GM08714 (cell line): ENCODE results near the gene CDC42EP3.

ENCODE experiments used
- H3K4me3 ChIP-seq: fragments of 200-500 bp; sonication (Bioruptor generic); 2 replicates; pipeline ENCODE4 v1.5.1; 2014; ENCODE audit warnings: mild to moderate bottlenecking, low read length, inconsistent platforms
- ZNF274 ChIP-seq: IDR thresholded peaks from 2 replicates; pipeline ENCODE4 v1.6.1; 2012; ENCODE audit warnings: mild to moderate bottlenecking, low read depth, low read length

Gene CDC42EP3

DNA sequence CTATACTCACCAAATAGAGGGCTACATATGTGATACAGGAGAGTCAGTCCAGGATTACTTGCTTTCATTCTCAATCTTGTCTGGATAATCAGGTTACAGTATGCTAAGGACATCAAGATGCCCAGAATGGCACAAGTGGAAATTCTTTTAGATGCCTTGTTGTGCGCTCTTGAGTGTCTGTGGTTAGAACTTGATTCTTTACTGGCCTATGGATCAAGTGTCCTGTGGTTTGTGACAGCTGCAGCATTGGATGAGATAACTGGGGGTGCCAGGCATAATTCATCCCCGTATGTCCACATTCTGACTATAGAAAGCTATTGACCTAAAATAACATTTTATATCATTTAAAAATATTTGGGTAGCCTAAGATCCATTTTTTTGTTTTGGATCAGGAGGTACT, 40.1 kb downstream of the CDC42EP3 start:
- no peak for TF ChIP-seq ZNF274

DNA sequence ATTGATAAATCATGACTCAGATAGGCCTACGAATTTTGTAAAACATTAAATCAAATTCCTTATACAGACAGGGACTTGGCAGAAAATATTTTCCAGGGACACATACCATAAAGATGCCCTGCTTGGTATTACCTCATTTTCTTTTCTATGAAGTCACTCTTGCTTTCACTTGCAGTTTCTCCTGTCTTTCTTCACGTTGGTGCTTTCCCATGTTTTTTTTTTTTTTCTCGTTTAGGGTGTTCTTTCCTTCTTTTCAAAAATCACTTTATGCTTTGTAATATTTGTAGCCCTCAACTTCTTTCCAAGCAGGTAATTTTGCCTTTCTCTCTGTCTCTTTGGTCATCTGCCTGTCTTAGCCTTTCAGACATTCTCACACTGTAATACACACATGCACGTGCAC, 40.7 kb downstream of the CDC42EP3 start:
- no peak overlapping the region for H3K4me3 ChIP-seq
- TF ChIP-seq ZNF274: no peak

More for the DNA sequence above, 40.1 kb downstream of the CDC42EP3 start:
- H3K4me3 ChIP-seq: no peak overlapping the region

DNA sequence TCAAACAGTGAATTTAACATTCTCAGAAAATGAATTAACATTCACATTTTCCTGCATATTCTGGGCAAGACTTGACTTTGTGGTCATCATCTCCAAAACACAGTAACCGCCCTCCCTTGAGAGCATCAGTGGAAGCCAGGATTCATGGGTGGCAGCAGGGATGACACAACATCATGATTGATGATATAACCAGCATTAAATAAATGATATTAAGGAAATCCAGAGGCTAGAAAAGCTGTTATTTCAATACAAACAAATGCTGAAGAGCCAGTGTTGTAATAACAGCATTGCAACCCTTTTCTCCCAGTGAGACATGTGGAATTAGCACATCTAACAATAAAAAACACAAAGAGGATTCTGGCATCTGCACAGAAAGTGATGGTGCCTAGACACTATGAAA, 41.1 kb downstream of the CDC42EP3 start:
- H3K4me3 ChIP-seq: no peak overlapping the region
- no peak for TF ChIP-seq ZNF274

DNA sequence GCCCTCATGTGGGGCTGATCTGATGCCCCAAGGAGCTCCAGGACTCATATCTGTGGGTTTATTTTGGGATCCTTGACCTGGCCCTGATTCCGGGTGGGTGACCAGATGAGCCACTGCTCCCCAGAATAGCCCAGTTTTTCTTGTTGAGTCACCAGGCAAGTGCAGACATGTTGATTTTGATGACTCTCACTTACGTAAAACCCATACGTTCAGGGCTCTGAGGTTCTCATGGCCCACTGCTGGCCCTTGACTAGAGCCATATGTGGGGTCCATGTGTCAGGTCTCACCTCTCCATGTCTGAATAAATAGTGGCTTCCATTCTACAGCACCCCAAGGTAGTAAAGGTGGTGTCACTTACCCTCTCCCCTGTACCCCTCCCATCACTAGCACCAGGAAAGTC, 41.9 kb downstream of the CDC42EP3 start:
- H3K4me3 ChIP-seq: no peak overlapping the region
- no peak for TF ChIP-seq ZNF274

DNA sequence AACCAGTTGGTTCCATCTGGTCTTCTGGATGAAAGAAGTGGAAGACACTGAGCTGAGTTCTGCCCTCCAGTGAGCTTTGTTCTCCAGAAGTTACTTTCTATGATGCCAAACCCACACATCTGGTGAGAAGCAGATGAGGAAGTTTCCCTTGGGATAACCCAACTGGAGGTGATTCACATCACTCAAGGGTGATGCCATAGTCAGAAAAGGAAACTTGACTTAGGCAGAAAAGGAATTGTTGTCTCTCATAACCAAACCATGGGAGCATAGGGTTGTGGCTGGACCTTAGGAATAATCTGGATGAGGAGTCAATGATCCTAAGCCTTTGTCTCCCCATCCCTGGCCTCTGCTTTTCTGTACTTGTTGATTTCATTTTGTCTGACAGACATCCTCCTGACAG, 43.7 kb downstream of the CDC42EP3 start:
- no peak overlapping the region for H3K4me3 ChIP-seq
- TF ChIP-seq ZNF274: no peak

DNA sequence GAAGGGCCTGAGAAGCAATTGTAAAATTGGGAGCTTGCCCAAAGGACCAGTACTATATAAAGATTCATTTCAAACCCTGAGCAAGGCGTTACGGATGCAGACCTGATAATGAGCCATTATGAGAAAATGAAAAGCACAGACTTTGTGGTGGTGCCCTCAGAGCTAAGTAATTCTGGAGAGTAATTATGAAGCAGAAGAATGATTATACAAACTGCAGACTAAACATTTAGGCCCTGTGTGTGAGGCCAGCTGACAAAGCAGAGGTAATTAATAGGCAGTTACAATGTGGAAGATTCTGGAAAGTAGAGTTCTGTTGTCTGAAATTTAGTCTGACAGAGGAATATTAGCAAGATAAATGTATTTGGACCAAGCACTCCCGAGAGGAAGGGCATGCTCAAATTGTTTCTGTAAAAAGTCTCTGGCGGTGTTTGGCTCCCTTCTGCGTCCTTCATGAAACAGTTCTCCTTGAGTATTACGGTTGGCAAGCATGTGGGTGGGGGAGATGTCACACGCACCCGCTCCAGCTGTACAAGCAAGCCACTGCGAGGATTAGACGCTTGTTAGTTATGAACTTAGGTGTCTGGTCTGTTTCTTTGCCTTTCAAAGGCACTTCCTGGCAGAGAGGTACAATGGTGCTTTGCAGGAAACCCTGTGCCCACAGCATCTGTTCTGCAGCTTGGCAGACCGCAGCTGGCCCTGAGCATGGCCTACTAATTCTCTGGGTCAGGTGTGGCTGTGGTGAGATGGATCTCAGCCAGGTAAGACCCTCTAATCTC, 45.5 kb downstream of the CDC42EP3 start:
- TF ChIP-seq ZNF274: no peak
- H3K4me3 ChIP-seq: no peak overlapping the region

DNA sequence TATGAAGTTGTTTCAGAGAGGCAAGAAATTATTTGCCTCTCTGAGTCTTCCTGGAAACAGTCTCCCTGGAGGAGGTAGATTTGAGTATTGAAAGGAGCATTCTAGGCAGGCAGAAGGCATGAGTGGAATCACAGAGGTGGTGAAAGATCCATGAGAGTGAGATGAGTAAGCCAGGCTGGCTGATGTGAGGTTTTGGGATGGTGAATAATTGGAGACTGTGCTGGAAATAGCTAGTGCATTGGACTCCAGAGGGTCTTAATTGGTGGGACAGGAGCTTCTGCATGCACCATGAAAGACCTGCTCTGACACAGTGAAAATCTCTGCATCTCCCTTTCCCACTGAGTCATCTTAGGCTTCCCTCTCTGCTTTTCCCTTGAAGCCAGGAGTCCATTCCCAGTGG, 46.3 kb downstream of the CDC42EP3 start:
- no peak overlapping the region for H3K4me3 ChIP-seq
- TF ChIP-seq ZNF274: no peak

DNA sequence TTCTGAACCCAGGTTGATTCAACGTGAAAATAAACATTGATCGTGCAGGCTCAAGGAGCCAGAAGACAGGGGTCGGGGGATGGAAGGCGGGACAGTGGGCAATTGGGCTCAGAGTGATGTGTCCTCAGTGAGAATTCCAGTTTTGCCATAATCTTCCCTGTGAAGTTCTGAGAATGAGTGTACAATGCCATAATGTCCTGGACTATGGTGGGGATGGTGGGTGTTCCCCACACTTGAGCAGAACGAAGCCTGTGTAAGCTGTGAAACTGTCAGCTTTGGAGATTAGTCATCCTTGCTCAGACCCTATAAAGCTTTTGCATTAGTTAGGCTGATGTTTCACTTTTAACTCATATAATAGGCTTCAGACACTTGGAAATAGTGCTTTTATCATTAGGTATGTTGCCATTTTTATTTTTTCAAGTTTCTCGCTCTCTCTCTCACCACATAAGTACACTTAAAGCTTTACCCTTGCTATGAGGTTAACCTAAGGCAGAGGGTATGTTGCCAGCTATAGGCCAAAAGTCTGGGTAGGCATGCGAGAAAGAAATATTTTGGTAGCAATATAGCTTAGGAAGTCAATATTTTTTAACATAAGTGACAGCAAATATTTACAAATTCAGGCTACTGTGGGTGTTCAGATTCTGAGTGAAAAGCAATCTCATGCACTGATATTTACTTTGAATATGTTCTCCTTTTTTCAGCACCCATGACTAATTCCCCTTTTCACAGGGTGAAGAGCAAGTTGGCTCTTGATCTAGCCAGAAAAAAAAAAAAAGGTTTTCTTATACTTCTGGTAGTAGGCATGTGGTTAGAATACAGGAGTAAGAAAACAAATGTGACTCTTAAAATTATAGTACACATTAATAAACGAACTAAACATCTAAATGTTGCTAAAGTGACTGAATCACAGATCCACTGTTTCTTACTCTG, 47.2 kb downstream of the CDC42EP3 start:
- no peak for TF ChIP-seq ZNF274
- H3K4me3 ChIP-seq: peak overlapping the region; percentile 66; the same call in 1 of the 2 replicates

DNA sequence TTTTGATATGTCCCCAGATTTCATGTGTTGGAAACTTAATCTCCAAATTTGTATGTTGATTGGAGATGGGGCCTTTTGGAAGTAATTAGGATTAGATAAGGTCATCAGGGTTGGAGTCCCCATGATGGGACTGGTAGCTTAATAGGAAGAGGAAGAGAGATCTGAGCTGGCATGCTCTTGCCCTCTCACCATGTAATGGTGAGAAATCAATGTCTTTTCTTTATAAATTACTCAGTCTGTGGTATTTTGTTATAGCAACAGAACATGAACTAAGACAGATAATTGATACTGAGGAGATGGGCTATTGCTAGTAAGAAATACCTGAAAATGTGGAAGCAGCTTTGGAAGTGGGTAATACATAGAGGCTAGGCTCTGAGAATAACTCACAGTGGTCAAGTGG, 48.0 kb downstream of the CDC42EP3 start:
- no peak for TF ChIP-seq ZNF274
- no peak overlapping the region; the same call in 1 of the 2 replicates for H3K4me3 ChIP-seq

DNA sequence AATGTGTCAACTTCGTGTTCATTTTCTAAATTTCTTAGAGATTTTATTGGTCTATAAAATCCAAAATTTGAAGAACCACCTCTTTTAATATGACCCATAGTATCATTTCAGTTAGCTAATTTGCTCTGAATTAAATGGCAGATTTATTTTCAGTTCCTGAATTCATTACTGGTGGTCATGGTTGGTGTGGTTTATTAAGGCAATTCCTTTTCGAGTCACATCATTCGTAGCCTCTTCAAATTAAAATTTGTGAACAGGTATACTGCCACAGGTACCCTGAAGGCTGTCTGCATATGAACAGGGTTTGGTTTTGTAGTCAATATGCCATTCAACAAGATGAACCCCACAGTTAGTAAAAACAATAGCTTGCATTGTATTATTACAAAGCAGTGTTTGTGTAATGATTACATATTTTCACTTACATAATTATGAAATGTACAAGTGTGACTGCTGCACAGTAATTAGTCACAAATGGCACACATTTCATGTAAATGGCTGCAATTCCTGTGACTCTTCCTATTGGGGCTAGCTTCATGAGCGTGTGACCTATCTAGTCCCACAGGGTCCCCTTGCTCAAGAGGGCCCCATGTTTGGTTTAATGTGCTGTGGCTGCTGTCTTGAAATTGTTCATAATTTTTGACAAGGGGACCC, 48.9 kb downstream of the CDC42EP3 start:
- H3K4me3 ChIP-seq: no peak overlapping the region
- no peak for TF ChIP-seq ZNF274

DNA sequence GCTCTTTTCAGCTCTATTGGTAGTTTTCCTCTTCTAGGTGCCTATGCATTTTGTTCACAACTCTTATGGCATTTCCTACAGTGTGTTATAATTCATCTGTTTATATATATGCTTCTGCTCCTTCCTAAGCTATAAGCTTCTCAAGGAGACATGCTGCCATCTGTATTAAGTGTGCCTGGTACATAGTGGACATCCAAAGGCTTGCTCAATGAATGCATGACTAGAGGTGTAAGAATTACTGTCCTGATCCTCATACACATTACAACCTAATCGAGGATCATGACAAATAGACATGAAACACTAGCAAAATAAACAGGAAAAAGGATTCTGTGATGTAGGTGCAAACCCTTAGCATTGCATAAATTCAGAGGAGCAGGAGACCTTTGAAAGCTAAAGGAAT, 50.2 kb downstream of the CDC42EP3 start:
- H3K4me3 ChIP-seq: no peak overlapping the region
- TF ChIP-seq ZNF274: no peak

DNA sequence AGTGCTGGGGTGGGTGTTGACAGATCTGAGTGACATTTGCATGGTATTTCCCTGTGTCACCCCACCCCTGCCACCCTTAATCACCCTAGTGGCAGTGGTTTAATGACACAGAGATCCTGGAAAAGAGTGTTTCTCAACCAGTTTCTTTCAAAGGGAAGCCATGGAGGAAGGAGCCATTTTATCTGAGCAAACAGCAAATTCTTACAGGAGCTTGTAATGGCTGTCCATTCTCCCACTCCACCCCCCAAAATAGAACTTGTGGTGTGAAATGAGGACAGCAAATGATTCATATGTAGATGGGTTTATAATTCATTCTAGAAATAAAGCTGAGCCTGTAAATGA, 51.5 kb downstream of the CDC42EP3 start:
- no peak for TF ChIP-seq ZNF274
- no peak overlapping the region for H3K4me3 ChIP-seq

DNA sequence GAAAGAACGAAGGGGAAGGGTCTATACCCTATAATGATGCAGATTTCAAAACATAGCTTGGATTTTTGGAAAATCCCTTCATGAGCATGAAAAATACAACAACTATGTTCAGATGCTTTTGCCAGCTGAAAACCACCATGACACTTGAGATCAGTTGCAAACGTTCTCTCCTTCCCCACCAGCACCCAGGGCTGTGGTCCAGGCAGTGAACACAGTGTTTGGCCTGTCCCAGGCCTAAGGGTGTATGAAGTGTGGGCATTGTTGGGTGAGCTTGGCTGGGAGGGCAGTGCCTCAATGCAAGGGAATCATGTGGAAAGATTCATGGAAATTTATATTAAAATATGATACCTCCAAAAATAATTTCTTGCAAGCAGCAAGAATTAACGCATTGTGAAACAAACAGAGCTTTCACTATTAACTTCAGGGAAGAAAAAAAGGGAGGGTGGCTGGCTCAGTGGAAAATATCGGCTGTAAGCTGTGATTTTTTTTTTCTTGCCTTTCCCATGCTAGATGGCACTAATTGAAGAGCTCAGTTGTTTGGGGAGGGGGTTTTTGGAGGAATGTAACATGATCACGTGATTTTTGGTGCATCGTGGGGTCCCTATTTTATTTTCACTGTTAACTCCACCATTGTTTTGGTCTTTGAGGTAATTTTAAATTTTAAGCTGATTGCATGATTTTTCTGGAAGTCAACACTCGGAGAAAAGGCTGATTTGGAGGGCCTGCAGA, 52.0 kb downstream of the CDC42EP3 start:
- no peak for TF ChIP-seq ZNF274
- no peak overlapping the region for H3K4me3 ChIP-seq

DNA sequence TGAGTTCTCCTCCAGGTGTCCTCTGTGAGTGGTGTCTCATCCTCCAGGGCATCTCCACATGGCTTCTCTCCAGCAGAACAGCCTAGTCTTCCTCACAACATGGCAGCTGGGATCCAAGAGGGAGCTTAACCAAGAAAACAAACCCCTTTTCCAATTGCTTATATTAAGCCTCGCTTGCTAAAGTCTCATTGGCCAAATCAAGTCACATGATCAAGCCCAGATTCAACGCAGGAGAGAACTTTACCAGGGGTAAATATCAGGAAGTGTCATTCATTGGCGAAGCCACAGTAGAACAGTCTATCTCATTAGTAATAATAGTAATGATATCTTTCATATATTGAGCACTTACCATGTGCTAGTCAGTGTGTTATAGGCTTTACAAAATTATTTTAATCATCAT, 53.1 kb downstream of the CDC42EP3 start:
- no peak overlapping the region; the same call in 1 of the 2 replicates for H3K4me3 ChIP-seq
- no peak for TF ChIP-seq ZNF274
